IPS-18c (cell line): ENCODE results near the gene LHX8.
A peak's percentile ranks its signal among the peaks of the same experiment; 100 is the strongest.
"Not testable (repeated sequence)": the region's sequence is repeated elsewhere in the genome, so short reads cannot be mapped to it uniquely, and the experiment has no call there.

Experiments used
- H3K4me3 ChIP-seq: 2 replicates; pipeline ENCODE4 v1.7.0; 2013; ENCODE audit warnings: low read depth, mild to moderate bottlenecking, low read length, moderate library complexity; ENCODE audit not compliant: insufficient read depth
- H3K9me3 ChIP-seq: one replicate; pipeline ENCODE4 v1.6.1; 2013; ENCODE audit warnings: mild to moderate bottlenecking, low read length, moderate library complexity; ENCODE audit not compliant: control insufficient read depth, insufficient read depth

The LHX8 gene

DNA sequence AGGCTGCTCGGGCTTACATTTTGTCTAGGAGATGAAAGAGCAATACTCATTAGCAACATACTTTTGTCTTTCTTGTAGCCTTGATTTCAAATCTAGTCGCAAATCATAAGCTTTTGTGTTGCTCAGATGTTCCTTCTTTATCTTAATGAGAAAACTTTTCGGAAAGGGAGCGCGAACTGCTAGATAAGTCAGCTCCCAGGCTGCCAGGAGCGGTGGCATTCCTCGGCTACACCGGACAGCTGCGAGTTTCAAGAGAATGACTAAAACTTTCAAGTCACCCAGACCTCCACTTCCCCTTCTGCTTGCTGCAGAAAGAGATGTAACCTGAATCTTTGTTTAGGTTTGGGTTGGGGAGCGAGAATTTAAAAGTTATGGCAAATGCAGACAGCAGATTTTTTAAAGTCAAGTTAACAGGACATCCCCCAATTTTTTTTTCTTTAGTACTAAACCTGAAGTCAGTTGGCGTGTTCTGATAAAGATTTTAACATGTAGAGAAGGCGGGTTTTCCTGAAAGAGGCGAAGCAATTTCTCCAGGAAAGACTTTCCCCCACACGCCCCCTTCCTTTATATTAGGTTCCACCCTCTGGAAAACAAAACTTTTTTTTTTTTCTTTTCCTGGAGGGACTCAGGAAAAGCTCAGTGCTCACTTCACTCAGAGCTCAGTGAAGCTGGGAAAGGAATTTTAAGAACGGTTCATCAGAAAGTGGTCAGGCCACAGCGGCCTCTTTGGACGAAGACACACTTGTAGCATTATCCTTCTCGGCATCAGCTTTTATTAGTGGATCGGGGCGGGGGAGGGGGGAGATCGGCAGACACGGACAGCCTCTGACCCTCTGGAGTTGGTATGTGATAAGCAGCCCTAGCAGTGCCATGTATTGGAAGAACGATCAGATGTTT, at the start of gene LHX8:
Gene LHX8, plus strand, starts transcription at position 639 of the 897 bp plus-strand sequence. CDS start 2,227 bp downstream, outside the sequence.
- Histone ChIP-seq H3K9me3 (peaks cover 3% of the 10 kb centered on the region), H3K4me3 (peak within 1 kb of the TSS; percentile 59)

DNA sequence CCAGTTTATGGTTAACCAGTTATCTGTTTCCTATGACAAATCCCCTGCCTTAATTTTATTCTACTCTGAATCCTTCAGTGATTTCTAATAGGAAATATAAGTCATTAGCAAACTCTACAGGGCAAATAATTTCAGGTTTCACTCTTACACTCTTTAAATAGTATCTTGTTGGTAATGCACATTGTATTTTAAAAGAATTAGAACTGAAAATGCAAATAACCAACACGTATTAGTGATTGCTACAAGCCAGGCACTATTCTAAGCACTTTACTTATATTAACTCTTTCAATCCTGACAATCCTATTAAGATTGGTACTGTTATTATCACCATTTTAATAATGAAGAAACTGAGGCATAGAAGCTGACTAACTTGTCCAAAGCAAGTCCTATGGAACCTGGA, 48.3 kb upstream of the LHX8 start:
- no peak overlapping the region for H3K4me3 ChIP-seq
- H3K9me3 ChIP-seq, result no peaks in the 10 kb centered on the region

DNA sequence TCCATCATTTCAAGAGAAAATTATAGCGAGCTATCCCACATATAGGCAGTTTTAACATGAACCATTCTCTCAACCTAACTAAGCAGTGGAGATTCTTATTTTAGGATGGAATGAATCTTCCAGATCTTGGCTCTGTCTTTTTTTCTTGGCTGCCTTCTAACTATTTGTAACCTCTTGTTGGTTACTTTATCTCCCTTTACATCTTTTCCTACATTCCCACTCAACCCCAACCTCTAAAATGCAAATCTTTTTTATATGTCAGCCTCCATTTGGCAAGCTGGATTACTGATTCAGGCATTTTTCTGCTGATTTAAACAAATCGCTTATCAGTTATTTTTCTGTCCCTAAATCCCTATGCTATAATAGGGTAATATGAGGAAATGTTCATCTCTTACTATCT, 46.9 kb upstream of the LHX8 start:
- no peaks in the 10 kb centered on the region for H3K9me3 ChIP-seq
- H3K4me3 ChIP-seq, result no peak overlapping the region

DNA sequence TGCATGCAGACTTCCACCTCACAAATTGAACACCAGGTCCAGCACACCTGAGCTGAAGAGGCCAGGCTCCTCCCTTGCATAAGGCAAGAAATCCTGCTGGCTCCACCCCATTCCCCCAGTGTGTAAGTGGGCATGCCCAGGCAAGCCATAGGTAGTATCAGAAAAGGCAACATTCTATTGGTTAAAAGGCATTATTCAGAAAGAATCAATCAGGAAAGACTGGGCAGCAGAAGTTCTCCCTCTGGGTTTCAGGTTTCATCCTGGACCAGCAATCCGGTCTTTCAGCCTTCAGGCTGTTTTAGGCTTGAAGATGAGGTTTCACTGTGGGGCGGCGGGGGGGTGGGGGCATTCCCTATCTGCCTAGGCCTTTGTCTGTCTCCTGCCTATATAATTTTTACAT, 42.0 kb upstream of the LHX8 start:
- no peaks in the 10 kb centered on the region for H3K9me3 ChIP-seq

DNA sequence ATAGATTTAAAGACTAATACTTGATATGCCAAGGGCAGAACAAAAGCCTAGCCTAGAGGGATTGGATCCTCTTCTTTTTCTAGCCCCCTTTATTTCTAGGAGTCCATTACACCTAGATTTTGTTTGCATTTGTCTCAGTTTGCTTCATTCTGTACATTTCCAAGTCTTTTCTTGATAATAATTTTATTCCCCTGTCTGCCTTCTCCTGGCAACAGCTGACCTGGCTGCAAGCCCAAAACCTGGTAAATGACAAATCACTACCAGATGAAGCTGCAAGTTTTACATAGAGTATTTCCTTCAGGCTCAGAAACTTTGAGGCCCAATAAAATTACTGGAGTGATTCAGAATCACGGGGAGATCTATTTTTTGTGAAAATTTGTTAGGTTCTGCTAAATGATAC, 36.5 kb upstream of the LHX8 start:
- no peaks in the 10 kb centered on the region for H3K9me3 ChIP-seq
- no peak overlapping the region for H3K4me3 ChIP-seq

More for the DNA sequence above, 42.0 kb upstream of the LHX8 start:
- H3K4me3 ChIP-seq, result no peak overlapping the region

DNA sequence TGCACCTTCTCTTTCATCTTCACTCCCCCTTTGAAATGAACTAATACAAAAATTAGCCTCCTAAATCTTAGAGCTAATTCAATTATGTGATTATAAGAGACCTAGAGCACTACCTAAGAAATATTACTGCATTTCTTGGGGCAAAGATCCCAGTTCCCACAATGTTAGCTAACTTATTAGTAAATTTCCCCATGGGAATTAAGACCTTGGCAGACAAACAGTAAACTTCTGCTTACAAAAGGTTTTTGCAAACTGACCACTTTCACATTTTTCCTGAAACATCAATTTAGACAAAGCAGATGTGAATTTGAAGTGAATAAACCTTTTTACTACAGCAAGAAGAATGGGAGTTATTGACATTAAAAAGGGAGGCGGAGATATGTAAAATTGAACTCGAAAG, 34.6 kb upstream of the LHX8 start:
- no peak overlapping the region for H3K4me3 ChIP-seq

DNA sequence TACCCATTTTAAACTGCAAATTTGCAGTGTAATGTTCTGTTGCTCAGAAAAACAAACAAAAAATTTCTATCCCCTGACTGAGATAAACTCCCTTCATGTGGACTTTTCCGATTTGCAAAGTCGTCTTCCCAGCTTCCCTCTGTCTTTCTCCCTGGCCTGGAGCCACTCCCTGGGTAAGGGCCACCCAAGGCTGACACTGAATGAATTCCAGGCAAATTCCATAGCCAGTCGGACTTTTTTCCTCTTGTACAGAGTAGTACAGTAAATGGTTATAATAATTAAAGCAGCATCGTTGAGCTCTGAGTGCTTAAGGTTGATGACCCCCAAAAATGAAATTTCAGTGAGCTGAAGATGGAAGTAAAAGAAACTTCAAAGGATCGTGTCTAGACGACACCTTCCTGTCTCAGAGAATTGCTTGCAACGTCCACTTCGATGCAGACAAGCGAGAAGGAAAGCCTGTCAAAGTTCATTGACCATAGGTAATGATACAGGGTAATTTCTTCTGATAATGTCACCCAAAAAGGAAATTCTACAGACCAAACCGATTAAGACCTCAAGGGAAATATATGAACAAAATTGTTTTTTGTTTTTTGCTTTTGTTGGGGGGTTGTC, 33.6 kb upstream of the LHX8 start:
- Histone ChIP-seq H3K4me3 (no peak overlapping the region), H3K9me3 (no peaks in the 10 kb centered on the region)

More for the DNA sequence above, 34.6 kb upstream of the LHX8 start:
- no peaks in the 10 kb centered on the region for H3K9me3 ChIP-seq

DNA sequence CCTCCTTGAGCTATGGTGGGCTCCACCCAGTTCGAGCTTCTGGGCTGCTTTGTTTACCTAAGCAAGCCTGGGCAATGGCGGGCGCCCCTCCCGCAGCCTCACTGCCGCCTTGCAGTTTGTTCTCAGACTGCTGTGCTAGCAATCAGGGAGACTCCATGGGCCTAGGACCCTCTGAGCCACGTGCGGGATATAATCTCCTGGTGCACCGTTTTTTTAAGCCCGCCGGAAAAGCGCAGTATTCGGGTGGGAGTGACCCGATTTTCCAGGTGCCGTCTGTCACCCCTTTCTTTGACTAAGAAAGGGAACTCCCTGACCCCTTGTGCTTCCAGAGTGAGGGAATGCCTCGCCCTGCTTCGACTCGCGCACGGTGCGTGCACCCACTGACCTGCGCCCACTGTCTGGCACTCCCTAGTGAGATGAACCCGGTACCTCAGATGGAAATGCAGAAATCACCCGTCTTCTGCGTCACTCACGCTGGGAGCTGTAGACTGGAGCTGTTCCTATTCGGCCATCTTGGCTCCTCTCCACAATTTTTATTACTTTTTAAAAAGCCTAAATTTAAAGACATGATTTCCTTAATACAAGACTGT, 21.7 kb upstream of the LHX8 start:
- not testable (repeated sequence) for H3K9me3 ChIP-seq, H3K4me3 ChIP-seq

DNA sequence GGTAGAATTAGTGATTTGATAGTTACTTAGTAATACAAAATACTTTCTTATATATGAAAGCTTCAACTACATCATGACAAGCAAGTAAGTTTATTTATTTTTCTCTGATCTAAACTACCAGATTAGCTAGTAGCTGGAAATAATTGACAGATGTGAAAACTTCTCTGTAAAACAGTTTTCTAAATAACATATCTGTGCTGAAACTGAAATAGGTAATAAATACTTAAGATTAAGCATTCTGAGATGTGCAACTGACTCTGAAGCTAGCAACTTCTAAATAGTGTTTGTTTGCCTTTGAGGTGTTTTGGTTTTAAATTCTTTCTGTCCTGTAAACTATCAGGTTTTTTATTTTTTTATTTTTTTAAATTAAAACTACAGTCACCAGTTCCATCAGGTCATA, 18.5 kb upstream of the LHX8 start:
- Histone ChIP-seq H3K4me3 (no peak overlapping the region), H3K9me3 (no peaks in the 10 kb centered on the region)

DNA sequence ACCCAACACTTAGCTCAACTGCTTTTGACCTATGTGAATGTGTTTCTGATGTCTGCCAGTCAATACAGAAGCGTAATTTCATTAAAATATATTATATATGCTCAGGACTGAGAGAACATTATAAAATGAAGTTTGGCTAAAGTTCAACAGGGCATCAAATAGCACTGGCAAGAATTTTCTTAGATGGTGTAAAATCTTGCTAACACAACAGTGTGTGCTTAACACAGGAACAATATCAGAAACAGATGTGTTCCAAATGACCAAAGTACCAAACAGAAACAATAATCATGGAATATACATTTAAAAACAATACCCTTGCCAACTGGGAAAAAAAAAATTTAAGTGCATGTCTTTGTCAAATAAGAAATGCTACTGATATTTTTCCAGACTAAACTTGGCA, 10.4 kb upstream of the LHX8 start:
- Histone ChIP-seq H3K9me3 (peaks cover 2% of the 10 kb centered on the region), H3K4me3 (no peak overlapping the region)

DNA sequence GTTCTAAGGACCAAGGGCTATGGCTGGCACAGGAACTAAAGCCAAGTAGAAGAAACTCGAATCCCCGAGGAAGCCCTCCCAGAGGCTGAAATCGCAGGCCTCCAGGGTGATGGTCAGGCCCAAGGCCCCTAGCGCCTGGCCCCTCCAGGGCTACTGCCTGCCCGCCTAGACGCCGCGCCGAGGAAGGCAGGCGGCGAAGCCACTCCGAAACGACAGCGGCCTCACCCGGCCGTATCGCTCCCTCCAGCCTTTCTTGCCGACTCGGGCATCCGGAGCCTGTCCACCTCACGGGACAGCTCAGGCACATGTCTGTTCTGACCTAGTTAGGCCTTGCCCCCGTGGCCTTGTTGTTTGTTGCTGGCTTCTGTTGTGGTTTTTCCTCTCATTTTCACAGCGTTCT, 9.7 kb upstream of the LHX8 start:
- Histone ChIP-seq H3K9me3 (peaks cover 2% of the 10 kb centered on the region), H3K4me3 (no peak overlapping the region)

DNA sequence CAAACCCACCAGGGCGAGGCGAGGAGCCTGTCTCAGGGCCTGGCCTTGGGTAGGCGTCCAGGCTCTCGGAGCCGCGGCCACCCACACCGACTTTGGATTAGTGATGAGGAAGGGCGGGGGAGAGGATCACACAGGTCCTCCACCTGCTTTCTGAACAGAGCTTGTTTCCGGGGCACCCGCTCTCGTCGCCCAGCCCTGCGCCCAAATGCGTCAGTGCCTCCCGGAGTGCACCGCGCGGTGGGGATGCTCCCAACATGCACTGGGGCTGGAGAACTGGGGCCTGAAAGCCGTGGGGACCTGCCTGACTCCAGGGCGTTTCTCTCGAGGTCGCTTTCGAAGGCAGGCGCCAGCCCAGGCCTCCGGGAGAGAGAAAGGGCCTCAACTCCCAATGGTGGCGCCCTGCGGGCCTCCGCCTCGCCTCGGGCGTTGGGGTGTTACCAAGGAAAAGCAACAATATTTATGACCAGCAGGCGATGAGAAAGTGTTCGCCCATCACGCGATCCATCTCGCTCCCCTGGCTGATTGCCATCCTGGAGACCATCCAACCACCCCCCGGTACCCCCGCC, 8.9 kb upstream of the LHX8 start:
- Histone ChIP-seq H3K4me3 (no peak overlapping the region), H3K9me3 (peaks cover 2% of the 10 kb centered on the region)

DNA sequence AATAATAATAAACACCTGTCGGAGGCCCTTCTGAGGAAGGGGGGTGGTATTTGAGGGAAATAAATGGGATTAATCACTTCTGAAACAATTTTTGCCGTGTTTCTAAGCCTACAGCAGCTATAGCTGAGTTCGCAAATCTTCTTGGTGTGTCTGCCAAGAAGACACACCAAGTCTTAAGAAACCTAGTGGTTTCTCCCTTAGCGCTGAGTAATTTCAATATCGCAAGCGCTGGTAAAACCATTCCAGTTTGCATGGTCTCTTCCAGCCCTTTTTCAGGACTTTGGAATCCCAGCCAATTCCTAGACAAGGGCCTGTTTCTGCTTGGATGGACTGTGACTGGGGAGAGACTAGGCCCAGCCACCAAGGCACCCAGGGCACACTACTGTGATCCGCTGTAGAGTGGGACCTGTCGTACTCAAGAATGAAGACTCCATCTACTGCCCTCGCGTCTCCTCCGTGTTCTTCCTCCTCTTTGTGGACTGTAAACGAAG, 7.5 kb upstream of the LHX8 start:
- peaks cover 5% of the 10 kb centered on the region for H3K9me3 ChIP-seq
- H3K4me3 ChIP-seq, result no peak overlapping the region

DNA sequence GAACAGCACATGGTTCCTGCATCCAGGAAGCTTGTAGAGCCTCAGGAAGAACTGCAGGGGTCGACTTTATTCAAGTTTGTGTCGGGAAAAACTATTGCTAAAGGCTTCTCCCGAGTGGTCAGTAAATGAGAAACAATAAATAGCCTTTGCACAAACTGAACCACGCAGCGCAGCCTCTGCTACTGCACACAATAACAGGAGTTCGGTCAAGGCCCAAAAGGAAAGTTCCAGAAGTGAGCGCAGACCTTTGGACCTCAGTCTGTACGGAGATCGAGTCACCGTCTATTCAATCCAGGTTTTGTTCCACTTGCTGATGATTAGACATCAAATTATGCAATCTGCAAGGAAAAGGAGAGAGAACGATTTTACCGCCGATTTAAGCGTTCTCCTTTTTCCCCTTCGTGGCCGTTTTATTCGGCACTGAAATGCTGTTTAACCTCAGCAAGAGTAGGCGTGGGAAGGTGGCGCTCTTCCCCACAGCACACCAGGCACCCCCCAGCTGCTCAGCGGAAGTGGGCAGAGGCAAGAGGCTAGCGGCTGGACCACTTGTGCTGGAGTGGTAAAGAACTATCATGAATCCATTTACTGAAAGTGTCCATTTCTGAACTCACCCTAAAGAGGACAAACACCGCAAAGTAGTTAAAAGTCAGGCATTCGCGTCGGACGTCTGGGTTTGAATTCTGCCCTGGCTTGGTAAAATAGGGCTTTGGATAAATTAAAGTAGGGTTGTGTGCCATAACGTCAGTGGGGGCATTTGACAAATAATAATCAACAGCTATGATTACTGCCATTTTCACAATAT, 6.1 kb upstream of the LHX8 start:
- Histone ChIP-seq H3K4me3 (no peak overlapping the region), H3K9me3 (peaks cover 5% of the 10 kb centered on the region)

DNA sequence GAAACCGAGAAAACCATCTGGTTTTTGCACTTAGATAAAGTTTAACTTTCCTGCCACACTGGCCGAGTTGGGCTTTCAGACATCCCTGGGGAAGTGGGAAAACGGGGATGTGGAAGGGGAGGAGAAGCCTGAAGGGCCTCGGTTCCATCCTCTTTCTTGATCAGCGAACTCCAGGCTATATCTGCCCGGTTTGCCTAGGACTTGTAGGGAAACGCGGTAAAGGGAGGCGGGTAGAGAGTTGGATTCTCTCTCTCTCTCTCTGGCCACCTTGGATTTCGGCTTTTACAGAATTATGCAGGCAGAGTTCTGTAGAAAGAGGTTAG, 4.6 kb upstream of the LHX8 start:
- Histone ChIP-seq H3K9me3 (peaks cover 5% of the 10 kb centered on the region), H3K4me3 (peak overlapping the region; percentile 43; the same call in 1 of the 2 replicates)

DNA sequence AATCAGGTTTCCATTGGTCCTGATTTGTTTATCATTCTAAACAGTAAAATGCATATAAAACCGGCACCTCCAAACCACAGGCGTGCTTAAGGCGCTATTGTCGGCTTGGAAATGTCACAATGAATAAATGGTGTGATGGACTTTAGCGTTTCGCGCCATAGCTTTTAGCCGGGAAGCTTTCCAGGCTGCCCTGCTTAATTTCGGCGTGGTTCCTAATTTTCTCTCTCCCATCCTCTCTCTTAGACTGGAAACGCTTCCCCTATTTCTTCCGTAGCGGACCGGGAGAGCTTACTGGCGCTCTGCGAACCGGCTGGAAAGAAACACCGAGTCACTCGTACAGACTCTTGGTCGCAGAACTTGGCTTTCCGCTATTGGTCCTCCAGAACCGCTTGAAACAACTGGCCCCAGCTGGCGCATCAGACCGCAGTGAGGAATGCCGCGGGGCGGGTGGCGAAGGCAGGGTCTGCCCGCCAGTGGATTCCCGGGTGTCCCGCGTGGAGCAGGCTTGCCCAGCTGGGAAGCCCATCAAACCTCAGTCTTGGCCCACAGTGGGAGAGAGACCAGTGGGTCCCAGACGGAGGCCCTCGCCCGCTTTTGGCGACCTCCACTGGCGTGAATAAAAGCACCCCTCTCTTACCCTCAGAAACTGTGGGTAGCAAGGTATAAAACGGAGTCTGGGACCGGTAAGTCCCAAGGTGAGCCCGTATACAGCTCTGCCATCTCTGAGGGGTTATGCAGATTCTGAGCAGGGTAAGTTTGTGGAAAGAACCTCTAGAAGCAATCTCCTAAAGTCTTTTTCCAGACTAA, 4.0 kb upstream of the LHX8 start:
- peaks cover 5% of the 10 kb centered on the region for H3K9me3 ChIP-seq
- peak overlapping the region; percentile 43 for H3K4me3 ChIP-seq
